Keratinocyte (primary cell): ENCODE data around the gene ECI2.

ENCODE experiments used
- CTCF ChIP-seq, 3 experiments: IDR thresholded peaks in 1 of 3; conservative IDR thresholded peaks in 1 of 3; optimal IDR thresholded peaks in 1 of 3; 2 replicates in 2 of 3; 3 replicates in 1 of 3; pipeline versions ENCODE3 to v1.5.1; 2011; ENCODE audit warnings: low read length in 3 of 3, mild to moderate bottlenecking in 3 of 3, moderate library complexity in 2 of 3, control low read depth in 1 of 3, inconsistent platforms in 1 of 3; ENCODE audit not compliant: insufficient read depth in 2 of 3; ENCODE audit errors: extremely low read depth in 1 of 3
- EZH2 ChIP-seq: IDR thresholded peaks from one replicate; pipeline ENCODE4 v1.6.1; 2012; ENCODE audit warnings: inconsistent platforms, mild to moderate bottlenecking, low read length, moderate library complexity

GRCh38 chr6:4115741-4116140 is 19.6 kb downstream of the ECI2 start:
- TF ChIP-seq CTCF (optimal IDR thresholded peaks at IDR 0.05 in 1 of 3, IDR thresholded peaks at IDR 0.05 in 1 of 3, conservative IDR thresholded peaks at IDR 0.05 in 1 of 3; ENCODE audit: extremely low read depth in 1 of 3, insufficient read depth in 2 of 3, low read length in 3 of 3), result no peak
- no peak for TF ChIP-seq EZH2
